HEK293 (cell line): Measurements from ENCODE around the gene IRAK2.

ENCODE experiments used
- CTCF ChIA-PET: fragments of 350-600 bp; formaldehyde crosslinking; extraction: SDS; loops from one replicate; lab custom pipeline; 2021; ENCODE audit warnings: antibody characterized with exemption; lab: Yijun Ruan, JAX
- POLR2A ChIA-PET: fragments of 300-600 bp; formaldehyde crosslinking; extraction: SDS; loops from one replicate; lab custom pipeline; 2020; ENCODE audit warnings: antibody characterized with exemption, inconsistent platforms; lab: Yijun Ruan, JAX
- H3K27ac ChIP-seq: fragments of 200-500 bp; sonication (Bioruptor generic); 2 replicates; pipeline ENCODE4 v1.5.1; 2014; ENCODE audit warnings: low read depth, low read length, control low read depth, inconsistent platforms; ENCODE audit errors: extremely low read depth
- H3K36me3 ChIP-seq, 2 experiments: fragments of 200-500 bp in 1 of 2; sonication (Bioruptor generic) in 1 of 2; 1 replicate in 1 of 2; 2 replicates in 1 of 2; pipeline ENCODE4 v1.5.1; 2014 to 2017; ENCODE audit warnings: inconsistent platforms in 2 of 2, low read length in 2 of 2; ENCODE audit not compliant: control insufficient read depth in 2 of 2, insufficient read depth in 1 of 2
- H3K4me1 ChIP-seq: fragments of 200-500 bp; sonication (Bioruptor generic); 2 replicates; pipeline ENCODE4 v1.5.1; 2014; ENCODE audit warnings: mild to moderate bottlenecking, low read length, inconsistent platforms; ENCODE audit not compliant: control insufficient read depth, insufficient read depth
- H3K4me3 ChIP-seq: 2 replicates; pipeline ENCODE4 v1.5.1; 2011; ENCODE audit warnings: low read depth, mild to moderate bottlenecking, control low read depth, low read length, moderate library complexity
- H3K9me3 ChIP-seq: fragments of 200-500 bp; sonication (Bioruptor generic); 2 replicates; pipeline ENCODE4 v1.5.1; 2014; ENCODE audit warnings: low read depth, low read length, inconsistent platforms; ENCODE audit not compliant: control insufficient read depth, insufficient read depth
- GFI1B ChIP-seq: fragments of 450-650 bp; formaldehyde crosslinking; IDR thresholded peaks from 2 replicates; pipeline ENCODE4 v1.5.1; 2016; ENCODE audit warnings: missing biosample characterization, missing genetic modification characterization
- KLF7 ChIP-seq: fragments of 450-650 bp; formaldehyde crosslinking; IDR thresholded peaks from 2 replicates; pipeline ENCODE4 v1.5.1; 2016; ENCODE audit warnings: missing biosample characterization, missing genetic modification characterization, borderline replicate concordance
- KLF8 ChIP-seq: fragments of 450-650 bp; formaldehyde crosslinking; IDR thresholded peaks from 2 replicates; pipeline ENCODE4 v1.5.1; 2016; ENCODE audit warnings: missing biosample characterization, missing genetic modification characterization
- TCF7L2 ChIP-seq: IDR thresholded peaks from 2 replicates; pipeline ENCODE4 v1.6.1; 2011; ENCODE audit warnings: low read depth, mild to moderate bottlenecking, inconsistent platforms, low read length, moderate library complexity, borderline replicate concordance
- WT1 ChIP-seq: fragments of 450-650 bp; formaldehyde crosslinking; IDR thresholded peaks from 2 replicates; pipeline ENCODE4 v1.5.1; 2016; ENCODE audit warnings: missing biosample characterization, missing genetic modification characterization
- ZEB2 ChIP-seq: fragments of 450-650 bp; formaldehyde crosslinking; IDR thresholded peaks from 2 replicates; pipeline ENCODE4 v1.5.1; 2016; ENCODE audit warnings: missing biosample characterization, missing genetic modification characterization
- ZNF10 ChIP-seq: fragments of 450-650 bp; formaldehyde crosslinking; IDR thresholded peaks from 2 replicates; pipeline ENCODE4 v1.5.1; 2017; ENCODE audit warnings: missing biosample characterization, missing genetic modification characterization
- ZNF24 ChIP-seq: fragments of 450-650 bp; formaldehyde crosslinking; IDR thresholded peaks from 2 replicates; pipeline ENCODE4 v1.5.1; 2016; ENCODE audit warnings: missing biosample characterization, missing genetic modification characterization
- ZNF341 ChIP-seq: fragments of 450-650 bp; formaldehyde crosslinking; IDR thresholded peaks from 2 replicates; pipeline ENCODE4; 2016; ENCODE audit warnings: low read depth, missing biosample characterization, missing genetic modification characterization
- ZNF501 ChIP-seq: fragments of 450-650 bp; formaldehyde crosslinking; IDR thresholded peaks from 2 replicates; pipeline ENCODE4 v1.5.1; 2016; ENCODE audit warnings: missing biosample characterization, missing genetic modification characterization
- ZNF571 ChIP-seq: fragments of 450-650 bp; formaldehyde crosslinking; IDR thresholded peaks from 2 replicates; pipeline ENCODE4 v1.5.0; 2017; ENCODE audit warnings: missing biosample characterization, missing genetic modification characterization
- ZNF664 ChIP-seq: fragments of 450-650 bp; formaldehyde crosslinking; IDR thresholded peaks from 2 replicates; pipeline ENCODE4 v1.5.1; 2016; ENCODE audit warnings: missing biosample characterization, missing genetic modification characterization
- TF ChIP-seq, protein P1 (sequence below): fragments of 450-650 bp; formaldehyde crosslinking; IDR thresholded peaks from 2 replicates; pipeline ENCODE4 v1.5.1; 2017; ENCODE audit warnings: missing biosample characterization, missing genetic modification characterization
- TF ChIP-seq, protein P2 (sequence below): fragments of 450-650 bp; formaldehyde crosslinking; IDR thresholded peaks from 2 replicates; pipeline ENCODE4 v1.5.1; 2016; ENCODE audit warnings: missing biosample characterization, missing genetic modification characterization
- TF ChIP-seq, protein P3 (sequence below): fragments of 450-650 bp; formaldehyde crosslinking; IDR thresholded peaks from 2 replicates; pipeline ENCODE4 v1.5.1; 2016; ENCODE audit warnings: missing biosample characterization, missing genetic modification characterization
- TF ChIP-seq, protein P4 (sequence below): fragments of 450-650 bp; formaldehyde crosslinking; IDR thresholded peaks from 2 replicates; pipeline ENCODE4 v1.5.1; 2016; ENCODE audit warnings: missing biosample characterization, missing genetic modification characterization, low read depth
- TF ChIP-seq, protein P5 (sequence below): fragments of 450-650 bp; formaldehyde crosslinking; IDR thresholded peaks from 2 replicates; pipeline ENCODE4 v1.5.0; 2017; ENCODE audit warnings: missing biosample characterization, missing genetic modification characterization, borderline replicate concordance

IRAK2 gene

DNA sequence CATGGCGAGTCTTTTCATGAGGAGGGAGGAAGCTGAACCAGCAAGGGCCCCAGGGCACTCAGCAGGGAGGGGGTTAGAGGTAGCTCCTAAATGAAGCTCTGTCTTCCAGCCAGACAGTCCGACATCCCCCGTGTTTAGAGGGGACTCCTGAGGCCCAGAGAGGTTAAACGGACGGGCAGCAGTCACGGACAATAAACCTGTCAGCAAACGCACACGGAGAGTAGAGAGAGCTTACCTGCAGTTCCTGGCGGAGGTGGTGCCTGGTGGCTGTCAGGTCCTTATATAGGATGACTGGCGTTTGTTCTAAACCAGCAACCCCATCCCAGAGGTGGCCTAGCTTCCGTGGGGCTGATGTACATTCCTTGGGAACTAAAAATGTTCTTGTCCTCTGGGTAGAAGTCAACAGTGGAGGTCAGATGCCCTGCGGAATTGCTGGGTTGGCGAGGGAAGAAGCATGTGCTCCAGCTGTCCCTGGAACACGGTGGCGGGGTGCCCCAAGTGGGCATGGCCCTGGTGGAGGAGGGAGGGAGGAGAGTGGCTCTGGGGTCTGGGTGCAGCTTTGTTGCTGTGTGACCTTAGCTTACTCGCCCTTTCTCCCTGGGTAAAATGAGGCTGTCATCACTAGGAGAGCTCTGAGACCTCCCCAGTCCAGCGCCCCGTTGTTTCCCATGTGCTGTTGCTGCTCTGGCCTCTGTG, 125.9 kb downstream of the IRAK2 start (continued):
- TF ChIP-seq, protein P1, sequence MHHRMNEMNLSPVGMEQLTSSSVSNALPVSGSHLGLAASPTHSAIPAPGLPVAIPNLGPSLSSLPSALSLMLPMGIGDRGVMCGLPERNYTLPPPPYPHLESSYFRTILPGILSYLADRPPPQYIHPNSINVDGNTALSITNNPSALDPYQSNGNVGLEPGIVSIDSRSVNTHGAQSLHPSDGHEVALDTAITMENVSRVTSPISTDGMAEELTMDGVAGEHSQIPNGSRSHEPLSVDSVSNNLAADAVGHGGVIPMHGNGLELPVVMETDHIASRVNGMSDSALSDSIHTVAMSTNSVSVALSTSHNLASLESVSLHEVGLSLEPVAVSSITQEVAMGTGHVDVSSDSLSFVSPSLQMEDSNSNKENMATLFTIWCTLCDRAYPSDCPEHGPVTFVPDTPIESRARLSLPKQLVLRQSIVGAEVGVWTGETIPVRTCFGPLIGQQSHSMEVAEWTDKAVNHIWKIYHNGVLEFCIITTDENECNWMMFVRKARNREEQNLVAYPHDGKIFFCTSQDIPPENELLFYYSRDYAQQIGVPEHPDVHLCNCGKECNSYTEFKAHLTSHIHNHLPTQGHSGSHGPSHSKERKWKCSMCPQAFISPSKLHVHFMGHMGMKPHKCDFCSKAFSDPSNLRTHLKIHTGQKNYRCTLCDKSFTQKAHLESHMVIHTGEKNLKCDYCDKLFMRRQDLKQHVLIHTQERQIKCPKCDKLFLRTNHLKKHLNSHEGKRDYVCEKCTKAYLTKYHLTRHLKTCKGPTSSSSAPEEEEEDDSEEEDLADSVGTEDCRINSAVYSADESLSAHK (tag by site-specific recombination): no peak
- TF ChIP-seq, protein P2, sequence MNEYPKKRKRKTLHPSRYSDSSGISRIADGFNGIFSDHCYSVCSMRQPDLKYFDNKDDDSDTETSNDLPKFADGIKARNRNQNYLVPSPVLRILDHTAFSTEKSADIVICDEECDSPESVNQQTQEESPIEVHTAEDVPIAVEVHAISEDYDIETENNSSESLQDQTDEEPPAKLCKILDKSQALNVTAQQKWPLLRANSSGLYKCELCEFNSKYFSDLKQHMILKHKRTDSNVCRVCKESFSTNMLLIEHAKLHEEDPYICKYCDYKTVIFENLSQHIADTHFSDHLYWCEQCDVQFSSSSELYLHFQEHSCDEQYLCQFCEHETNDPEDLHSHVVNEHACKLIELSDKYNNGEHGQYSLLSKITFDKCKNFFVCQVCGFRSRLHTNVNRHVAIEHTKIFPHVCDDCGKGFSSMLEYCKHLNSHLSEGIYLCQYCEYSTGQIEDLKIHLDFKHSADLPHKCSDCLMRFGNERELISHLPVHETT (tag by site-specific recombination): no peak
- TF ChIP-seq ZNF664 (tag by site-specific recombination): no peak
- TF ChIP-seq ZNF24: no peak
- no peak for TF ChIP-seq ZNF341 (tag by site-specific recombination)
- no peak for TF ChIP-seq ZNF501 (tag by site-specific recombination)
- TF ChIP-seq, protein P3, sequence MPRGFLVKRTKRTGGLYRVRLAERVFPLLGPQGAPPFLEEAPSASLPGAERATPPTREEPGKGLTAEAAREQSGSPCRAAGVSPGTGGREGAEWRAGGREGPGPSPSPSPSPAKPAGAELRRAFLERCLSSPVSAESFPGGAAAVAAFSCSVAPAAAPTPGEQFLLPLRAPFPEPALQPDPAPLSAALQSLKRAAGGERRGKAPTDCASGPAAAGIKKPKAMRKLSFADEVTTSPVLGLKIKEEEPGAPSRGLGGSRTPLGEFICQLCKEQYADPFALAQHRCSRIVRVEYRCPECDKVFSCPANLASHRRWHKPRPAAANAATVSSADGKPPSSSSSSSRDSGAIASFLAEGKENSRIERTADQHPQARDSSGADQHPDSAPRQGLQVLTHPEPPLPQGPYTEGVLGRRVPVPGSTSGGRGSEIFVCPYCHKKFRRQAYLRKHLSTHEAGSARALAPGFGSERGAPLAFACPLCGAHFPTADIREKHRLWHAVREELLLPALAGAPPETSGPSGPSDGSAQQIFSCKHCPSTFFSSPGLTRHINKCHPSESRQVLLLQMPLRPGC (tag by site-specific recombination): no peak

DNA sequence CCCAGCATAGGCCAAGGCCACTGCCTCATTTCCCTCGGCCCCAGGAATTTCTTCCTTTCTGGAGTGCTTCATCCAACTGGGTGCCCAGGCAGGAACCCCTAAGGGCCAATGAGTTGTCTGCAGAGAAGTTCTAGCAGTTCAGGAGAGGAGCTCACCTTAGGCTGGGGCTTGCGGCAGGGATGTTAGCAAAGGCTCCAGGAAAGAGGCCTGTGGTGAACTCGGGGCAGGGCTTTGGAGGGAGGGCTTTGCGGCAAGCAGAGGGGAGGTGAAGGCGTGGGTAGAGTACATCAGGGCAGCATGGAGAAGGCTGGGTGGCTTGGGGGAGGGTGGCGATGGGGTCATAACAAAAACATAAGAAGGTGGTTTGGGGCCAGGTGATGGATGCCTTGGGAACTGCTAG, 126.9 kb downstream of the IRAK2 start:
- POLR2A ChIA-PET: no interaction called here
- H3K4me1 ChIP-seq: peaks cover 7% of the 10 kb centered on the region; the same call in 1 of the 2 replicates
- TF ChIP-seq TCF7L2 (no peak), ZNF10 (tag by site-specific recombination) (no peak), WT1 (tag by site-specific recombination) (no peak), KLF8 (no peak), KLF7 (tag by site-specific recombination) (no peak), GFI1B (tag by site-specific recombination) (no peak), ZNF571 (tag by site-specific recombination) (no peak), ZEB2 (no peak)
- TF ChIP-seq, protein P4, sequence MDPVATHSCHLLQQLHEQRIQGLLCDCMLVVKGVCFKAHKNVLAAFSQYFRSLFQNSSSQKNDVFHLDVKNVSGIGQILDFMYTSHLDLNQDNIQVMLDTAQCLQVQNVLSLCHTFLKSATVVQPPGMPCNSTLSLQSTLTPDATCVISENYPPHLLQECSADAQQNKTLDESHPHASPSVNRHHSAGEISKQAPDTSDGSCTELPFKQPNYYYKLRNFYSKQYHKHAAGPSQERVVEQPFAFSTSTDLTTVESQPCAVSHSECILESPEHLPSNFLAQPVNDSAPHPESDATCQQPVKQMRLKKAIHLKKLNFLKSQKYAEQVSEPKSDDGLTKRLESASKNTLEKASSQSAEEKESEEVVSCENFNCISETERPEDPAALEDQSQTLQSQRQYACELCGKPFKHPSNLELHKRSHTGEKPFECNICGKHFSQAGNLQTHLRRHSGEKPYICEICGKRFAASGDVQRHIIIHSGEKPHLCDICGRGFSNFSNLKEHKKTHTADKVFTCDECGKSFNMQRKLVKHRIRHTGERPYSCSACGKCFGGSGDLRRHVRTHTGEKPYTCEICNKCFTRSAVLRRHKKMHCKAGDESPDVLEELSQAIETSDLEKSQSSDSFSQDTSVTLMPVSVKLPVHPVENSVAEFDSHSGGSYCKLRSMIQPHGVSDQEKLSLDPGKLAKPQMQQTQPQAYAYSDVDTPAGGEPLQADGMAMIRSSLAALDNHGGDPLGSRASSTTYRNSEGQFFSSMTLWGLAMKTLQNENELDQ (tag by site-specific recombination): no peak
- TF ChIP-seq, protein P5, sequence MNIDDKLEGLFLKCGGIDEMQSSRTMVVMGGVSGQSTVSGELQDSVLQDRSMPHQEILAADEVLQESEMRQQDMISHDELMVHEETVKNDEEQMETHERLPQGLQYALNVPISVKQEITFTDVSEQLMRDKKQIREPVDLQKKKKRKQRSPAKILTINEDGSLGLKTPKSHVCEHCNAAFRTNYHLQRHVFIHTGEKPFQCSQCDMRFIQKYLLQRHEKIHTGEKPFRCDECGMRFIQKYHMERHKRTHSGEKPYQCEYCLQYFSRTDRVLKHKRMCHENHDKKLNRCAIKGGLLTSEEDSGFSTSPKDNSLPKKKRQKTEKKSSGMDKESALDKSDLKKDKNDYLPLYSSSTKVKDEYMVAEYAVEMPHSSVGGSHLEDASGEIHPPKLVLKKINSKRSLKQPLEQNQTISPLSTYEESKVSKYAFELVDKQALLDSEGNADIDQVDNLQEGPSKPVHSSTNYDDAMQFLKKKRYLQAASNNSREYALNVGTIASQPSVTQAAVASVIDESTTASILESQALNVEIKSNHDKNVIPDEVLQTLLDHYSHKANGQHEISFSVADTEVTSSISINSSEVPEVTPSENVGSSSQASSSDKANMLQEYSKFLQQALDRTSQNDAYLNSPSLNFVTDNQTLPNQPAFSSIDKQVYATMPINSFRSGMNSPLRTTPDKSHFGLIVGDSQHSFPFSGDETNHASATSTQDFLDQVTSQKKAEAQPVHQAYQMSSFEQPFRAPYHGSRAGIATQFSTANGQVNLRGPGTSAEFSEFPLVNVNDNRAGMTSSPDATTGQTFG: no peak
- TF ChIP-seq, all 188 proteins: peak for 0
- H3K4me3 ChIP-seq: no peak overlapping the region
- H3K36me3 ChIP-seq: peaks cover 18 to 76% of the 10 kb centered on the region in 2 experiments; a peak in 2 of 3 replicates
- no peak overlapping the region for H3K27ac ChIP-seq
- no peaks in the 10 kb centered on the region for H3K9me3 ChIP-seq
- CTCF ChIA-PET: no interaction called here
